H1 (cell line): ENCODE data around the gene CFAP53. TPM values are rescaled to one million over a fixed set of nuclear protein-coding genes. Genes with fewer than 3 reads are reported as not detected.
A peak's percentile ranks its signal among the peaks of the same experiment; 100 is the strongest.

ENCODE experiments used
- RBBP5 ChIP-seq: IDR thresholded peaks from 2 replicates; pipeline ENCODE4 v1.7.1; 2012; ENCODE audit warnings: low read depth, mild to moderate bottlenecking, inconsistent platforms, low read length, moderate library complexity, borderline replicate concordance
- RXRA ChIP-seq: IDR thresholded peaks from 2 replicates; pipeline ENCODE4 v1.6.1; 2011; ENCODE audit warnings: low read depth, mild to moderate bottlenecking, low read length, moderate library complexity; ENCODE audit not compliant: insufficient read depth
- YY1 ChIP-seq: IDR thresholded peaks from 2 replicates; pipeline ENCODE4 v1.6.1; 2011; ENCODE audit warnings: low read depth, mild to moderate bottlenecking, low read length
- polyA plus RNA-seq, 7 experiments: library from polyadenylated mRNA; depleted of rRNA in 3 of 7; stranded (reverse) in 5 of 7; unstranded in 2 of 7; fragments of >200 nt in 5 of 7; fragments of 200-250 nt in 2 of 7; gene quantifications; 1 replicate in 5 of 7; 2 replicates in 1 of 7; 4 replicates in 1 of 7; pipeline versions ENCODE4 v1.2.1 to v1.2.3, GENCODE V29; 2011 to 2013; ENCODE audit warnings: missing spikeins in 2 of 7, mixed read lengths in 2 of 7
- total RNA-seq: library from RNA; stranded (reverse); fragmentation: NEBNext Ultra II Directional; extraction: Animal tissue kit (Norgen Biotek cat#: 25700); gene quantifications from 2 replicates; pipeline ENCODE4 v1.2.1, GENCODE V29; 2021

The CFAP53 gene
- total and polyA plus RNA-seq, 2 of the 8 experiments (the other 6 are each of a cell fraction or from before 2014, with no cell fraction given), result 0.08 to 0.30 TPM

GRCh38 chr18:50280707-50281294 lies 14.5 kb upstream of the CFAP53 start (continued):
- TF ChIP-seq RBBP5, result no peak
- TF ChIP-seq YY1, result peak; percentile 14; the same call in 1 of the 2 replicates
- TF ChIP-seq RXRA, result no peak
